Measurements from ENCODE around the gene RTEL1.
"Not testable (repeated sequence)": the region's sequence is repeated elsewhere in the genome, so short reads cannot be mapped to it uniquely, and the experiment has no call there.

RTEL1 gene

DNA sequence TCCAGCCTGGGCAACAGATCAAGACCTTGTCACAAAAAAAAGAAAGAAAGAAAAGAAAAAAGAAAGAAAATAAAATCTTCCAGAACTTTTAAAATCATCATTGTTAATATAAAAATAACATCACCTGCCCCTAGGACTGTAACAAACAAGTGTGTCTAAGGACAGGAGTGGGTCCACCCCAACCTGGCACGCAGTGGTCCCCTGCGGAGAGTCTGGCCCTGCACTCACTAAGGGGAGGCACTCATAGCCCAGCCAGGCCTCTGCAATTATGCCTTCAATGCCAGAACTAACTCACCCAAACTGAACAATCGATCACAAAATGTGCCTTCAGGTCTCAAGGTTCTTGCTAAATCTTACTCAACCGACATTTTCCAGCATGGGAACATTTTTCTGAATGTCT, 36.0 kb upstream of the RTEL1 start:
- peaks cover 6% of the 10 kb centered on the region for H3K9me3 ChIP-seq (ENCODE audit: low read length)
- no peak overlapping the region for H2AFZ ChIP-seq (ENCODE audit: low read depth, low read length)
- H3K4me1 ChIP-seq (ENCODE audit: insufficient read depth, low read length), result peaks cover 8% of the 10 kb centered on the region
- H3K36me3 ChIP-seq (ENCODE audit: insufficient read depth, low read length), result peaks cover 21% of the 10 kb centered on the region
- no peaks in the 10 kb centered on the region for H3K27me3 ChIP-seq (ENCODE audit: insufficient read depth, low read length)
- H3K4me3 ChIP-seq (ENCODE audit: low read length), result no peak overlapping the region

DNA sequence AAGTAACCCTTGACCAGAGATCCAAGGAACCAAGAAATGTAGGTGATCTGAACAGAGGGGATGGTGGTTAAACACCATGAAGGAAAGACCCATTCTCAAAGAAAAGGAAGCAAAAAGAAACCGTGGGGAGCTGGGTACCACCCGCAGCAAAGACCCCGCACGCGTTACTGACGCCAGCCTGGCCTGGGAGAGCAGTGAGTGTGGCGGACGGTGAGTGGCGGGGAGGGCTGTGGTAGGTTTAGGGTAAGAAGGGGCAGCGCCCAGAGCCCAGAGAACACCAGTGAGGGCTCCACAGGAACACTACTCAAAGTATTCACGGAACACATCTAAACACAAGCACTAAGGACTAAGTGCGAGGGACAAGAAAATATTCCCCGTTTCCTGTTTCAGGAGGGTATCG, 35.4 kb upstream of the RTEL1 start:
- Histone ChIP-seq H3K27me3 (ENCODE audit: insufficient read depth, low read length) (no peaks in the 10 kb centered on the region), H3K4me3 (ENCODE audit: low read length) (no peak overlapping the region), H3K4me1 (ENCODE audit: insufficient read depth, low read length) (peaks cover 9% of the 10 kb centered on the region), H2AFZ (ENCODE audit: low read depth, low read length) (no peak overlapping the region), H3K9me3 (ENCODE audit: low read length) (peaks cover 3% of the 10 kb centered on the region), H3K36me3 (ENCODE audit: insufficient read depth, low read length) (peaks cover 17% of the 10 kb centered on the region)

DNA sequence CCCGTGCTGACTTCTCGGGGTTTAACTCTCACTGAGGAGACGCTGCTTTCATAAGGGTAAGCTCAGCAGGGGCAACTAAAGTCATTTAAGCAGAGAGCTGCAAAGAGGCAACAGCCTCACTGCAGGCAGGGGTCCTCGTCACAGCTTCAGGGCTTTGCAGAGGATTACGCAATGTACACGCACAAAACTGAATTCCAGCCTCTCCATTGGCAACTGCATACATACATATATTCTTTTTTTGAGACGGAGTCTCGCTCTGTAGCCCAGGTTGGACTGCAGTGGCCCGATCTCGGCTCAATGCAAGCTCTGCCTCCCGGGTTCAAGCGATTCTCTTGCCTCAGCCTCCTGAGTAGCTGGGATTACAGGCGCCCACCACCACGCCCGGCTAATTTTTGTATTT, 33.6 kb upstream of the RTEL1 start:
- H3K4me1 ChIP-seq (ENCODE audit: insufficient read depth, low read length), result peaks cover 15% of the 10 kb centered on the region
- H3K4me3 ChIP-seq (ENCODE audit: low read length), result no peak overlapping the region
- peaks cover 2% of the 10 kb centered on the region for H3K36me3 ChIP-seq (ENCODE audit: insufficient read depth, low read length)
- H3K9me3 ChIP-seq (ENCODE audit: low read length), result no peaks in the 10 kb centered on the region
- H2AFZ ChIP-seq (ENCODE audit: low read depth, low read length), result no peak overlapping the region
- H3K27me3 ChIP-seq (ENCODE audit: insufficient read depth, low read length), result no peaks in the 10 kb centered on the region

DNA sequence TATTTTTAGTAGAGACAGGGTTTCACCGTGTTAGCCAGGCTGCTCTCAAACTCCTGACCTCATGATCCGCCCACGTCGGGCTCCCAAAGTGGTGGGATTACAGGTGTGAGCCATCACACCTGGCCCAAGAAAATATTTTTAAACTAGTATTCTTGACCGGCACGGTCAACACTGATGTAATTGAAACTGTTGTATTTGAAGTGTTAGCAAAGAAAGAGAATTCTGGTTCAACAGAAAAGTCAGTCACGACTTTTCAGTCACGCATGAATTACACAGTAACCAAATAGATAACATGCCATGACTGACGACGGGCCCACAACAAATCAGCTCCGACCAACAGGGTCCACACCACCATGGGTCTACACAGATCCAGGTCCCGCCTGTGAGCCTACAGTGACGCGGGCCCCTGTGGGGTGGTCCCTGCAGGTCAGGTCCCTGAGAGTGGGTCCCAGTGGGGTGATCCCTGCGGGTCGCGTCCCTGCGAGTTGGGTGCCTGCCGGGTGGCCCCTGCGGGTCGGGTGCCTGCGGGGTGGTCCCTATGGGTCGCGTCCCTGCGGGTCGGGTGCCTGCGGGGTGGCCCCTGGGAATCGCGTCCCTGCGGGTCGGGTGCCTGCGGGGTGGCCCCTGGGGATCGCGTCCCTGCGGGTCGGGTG, 32.2 kb upstream of the RTEL1 start:
- Histone ChIP-seq H3K27me3 (ENCODE audit: insufficient read depth, low read length) (no peaks in the 10 kb centered on the region), H3K36me3 (ENCODE audit: insufficient read depth, low read length) (peaks cover 2% of the 10 kb centered on the region), H3K4me1 (ENCODE audit: insufficient read depth, low read length) (peaks cover 15% of the 10 kb centered on the region), H2AFZ (ENCODE audit: low read depth, low read length) (no peak overlapping the region), H3K4me3 (ENCODE audit: low read length) (peak overlapping the region; percentile 83), H3K9me3 (ENCODE audit: low read length) (no peaks in the 10 kb centered on the region)

DNA sequence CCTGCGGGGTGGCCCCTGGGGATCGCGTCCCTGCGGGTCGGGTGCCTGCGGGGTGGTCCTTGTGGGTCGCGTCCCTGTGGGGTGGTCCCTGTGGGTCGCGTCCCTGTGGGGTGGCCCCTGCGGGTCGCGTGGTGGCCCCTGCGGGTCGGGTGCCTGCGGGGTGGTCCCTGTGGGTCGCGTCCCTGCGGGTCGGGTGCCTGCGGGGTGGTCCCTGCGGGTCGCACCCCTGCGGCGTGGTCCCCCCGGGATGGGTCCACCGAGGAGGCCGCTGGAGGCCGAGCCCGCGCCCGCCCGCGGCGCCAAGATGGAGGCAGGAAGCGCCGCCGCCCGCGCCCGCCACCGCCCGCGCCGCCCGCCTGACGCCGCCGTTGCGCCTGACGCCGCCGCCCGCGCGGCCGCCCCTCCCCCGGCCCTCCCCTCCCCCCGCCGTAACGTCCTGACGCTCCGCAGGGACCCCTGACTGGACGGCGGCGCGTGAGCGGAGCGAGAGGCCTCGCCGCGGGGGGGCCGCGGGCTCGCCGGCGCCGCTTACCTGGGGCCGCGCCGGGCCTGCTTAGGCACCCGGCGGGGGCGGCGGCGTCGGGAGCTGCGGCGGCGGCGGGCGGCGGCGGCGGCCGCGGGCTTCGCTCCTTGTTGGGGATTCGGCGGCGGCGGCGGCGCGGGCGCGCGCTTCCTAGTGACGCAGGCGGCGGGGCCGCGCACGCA, 31.5 kb upstream of the RTEL1 start, which contains the start of gene GMEB2:
GMEB2 (minus strand) TSS at position 678 of the 705 bp plus-strand sequence. CDS start 7,704 bp downstream, outside the sequence.
- Histone ChIP-seq H3K27me3 (ENCODE audit: insufficient read depth, low read length) (no peaks in the 10 kb centered on the region), H2AFZ (ENCODE audit: low read depth, low read length) (peak within 1 kb of the TSS; percentile 50), H3K4me3 (ENCODE audit: low read length) (peak within 1 kb of the TSS; percentile 83), H3K9me3 (ENCODE audit: low read length) (no peaks in the 10 kb centered on the region), H3K4me1 (ENCODE audit: insufficient read depth, low read length) (peaks cover 15% of the 10 kb centered on the region), H3K36me3 (ENCODE audit: insufficient read depth, low read length) (peaks cover 2% of the 10 kb centered on the region)

DNA sequence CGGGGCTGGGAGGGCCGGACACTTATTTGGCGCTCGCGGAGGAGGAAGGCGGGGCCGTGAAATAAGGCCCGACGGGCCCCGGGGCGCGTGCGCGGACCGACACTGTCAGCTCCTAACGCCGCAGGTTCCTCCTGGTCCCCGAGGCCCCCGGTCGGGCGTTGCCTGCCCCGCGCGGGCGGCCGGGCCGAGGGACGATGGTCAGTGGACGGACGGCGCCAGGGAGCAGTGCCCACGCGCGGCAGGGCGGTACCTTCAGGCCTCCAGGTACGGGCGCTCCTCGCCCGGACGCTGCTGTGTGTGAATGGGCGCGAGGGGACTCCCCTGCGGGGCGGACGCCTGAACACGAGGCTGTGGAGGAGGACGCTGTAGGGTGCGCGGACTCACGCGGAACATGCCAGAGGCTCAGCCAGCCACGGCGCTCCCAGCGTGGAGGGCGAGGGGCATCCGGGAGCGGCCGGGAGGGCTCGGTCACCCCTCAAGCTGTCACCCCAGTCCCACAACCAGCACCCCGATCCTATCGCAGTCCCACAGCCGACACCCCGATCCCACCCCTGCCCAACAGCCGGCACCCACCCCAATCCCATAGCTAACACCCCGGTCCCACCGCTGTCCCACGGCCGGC, 30.9 kb upstream of the RTEL1 start:
- Histone ChIP-seq H3K9me3 (ENCODE audit: low read length) (no peaks in the 10 kb centered on the region), H3K27me3 (ENCODE audit: insufficient read depth, low read length) (no peaks in the 10 kb centered on the region), H3K4me1 (ENCODE audit: insufficient read depth, low read length) (peaks cover 15% of the 10 kb centered on the region), H3K4me3 (ENCODE audit: low read length) (peak overlapping the region; percentile 83), H3K36me3 (ENCODE audit: insufficient read depth, low read length) (peaks cover 2% of the 10 kb centered on the region), H2AFZ (ENCODE audit: low read depth, low read length) (peak overlapping the region; percentile 50)

DNA sequence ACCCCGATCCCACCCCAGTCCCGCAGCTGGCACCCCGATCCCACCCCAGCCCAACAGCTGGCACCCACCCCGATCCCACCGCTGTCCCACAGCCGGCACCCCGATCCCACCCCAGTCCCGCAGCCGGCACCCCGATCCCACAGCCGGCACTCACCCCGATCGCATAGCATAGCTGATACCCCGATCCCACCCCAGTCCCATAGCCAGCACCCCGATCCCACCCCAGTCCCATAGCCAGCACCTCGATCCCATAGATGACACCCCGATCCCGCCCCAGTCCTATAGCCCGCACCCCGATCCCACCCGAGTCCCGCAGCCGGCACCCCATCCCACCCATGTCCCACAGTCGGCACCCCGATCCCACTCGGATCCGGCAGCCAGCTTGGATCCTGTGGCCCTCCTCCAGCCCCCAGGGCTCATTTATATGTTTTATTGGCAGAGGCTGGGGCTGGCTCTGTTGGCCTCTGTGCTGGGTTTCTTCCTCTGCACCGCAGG, 30.3 kb upstream of the RTEL1 start:
- Histone ChIP-seq H3K9me3 (ENCODE audit: low read length) (no peaks in the 10 kb centered on the region), H3K4me1 (ENCODE audit: insufficient read depth, low read length) (peaks cover 15% of the 10 kb centered on the region), H3K4me3 (ENCODE audit: low read length) (peak overlapping the region; percentile 83), H3K36me3 (ENCODE audit: insufficient read depth, low read length) (peaks cover 2% of the 10 kb centered on the region), H2AFZ (ENCODE audit: low read depth, low read length) (no peak overlapping the region), H3K27me3 (ENCODE audit: insufficient read depth, low read length) (no peaks in the 10 kb centered on the region)

DNA sequence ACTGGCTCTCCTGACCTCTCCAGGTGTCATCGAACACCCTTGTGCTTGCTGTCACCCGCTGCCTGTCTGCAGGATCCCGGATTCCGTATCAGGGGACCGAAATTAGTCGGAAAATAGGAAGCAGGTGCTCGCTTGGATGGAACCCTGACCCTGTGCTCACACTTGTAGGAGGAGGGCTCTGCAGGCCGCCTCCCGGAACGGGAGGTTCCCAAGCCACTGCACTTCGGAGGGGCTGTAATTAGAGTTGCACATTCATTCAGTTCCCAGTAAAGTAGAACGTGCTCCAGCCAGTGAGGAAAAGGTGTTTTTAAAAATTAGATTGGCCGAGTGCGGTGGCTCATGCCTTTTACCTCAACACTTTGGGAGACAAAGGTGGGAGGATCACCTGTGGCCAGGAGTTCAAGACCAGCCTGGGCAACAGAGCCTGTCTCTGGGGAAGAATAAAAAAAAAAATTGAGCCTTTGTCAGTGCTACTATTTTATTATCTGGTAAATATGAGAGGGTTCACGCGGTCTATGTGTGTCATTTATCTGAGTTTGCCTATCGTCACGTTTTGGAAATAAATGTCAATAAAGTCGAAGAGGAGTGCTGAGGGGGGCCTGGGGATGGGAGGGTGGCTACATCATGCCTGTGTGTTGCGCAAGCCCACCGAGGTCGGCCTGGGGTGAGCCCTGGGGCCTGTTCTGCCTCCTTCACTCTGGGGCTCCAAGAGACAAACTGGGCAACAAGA, 29.7 kb upstream of the RTEL1 start:
- peak overlapping the region; percentile 83 for H3K4me3 ChIP-seq (ENCODE audit: low read length)

DNA sequence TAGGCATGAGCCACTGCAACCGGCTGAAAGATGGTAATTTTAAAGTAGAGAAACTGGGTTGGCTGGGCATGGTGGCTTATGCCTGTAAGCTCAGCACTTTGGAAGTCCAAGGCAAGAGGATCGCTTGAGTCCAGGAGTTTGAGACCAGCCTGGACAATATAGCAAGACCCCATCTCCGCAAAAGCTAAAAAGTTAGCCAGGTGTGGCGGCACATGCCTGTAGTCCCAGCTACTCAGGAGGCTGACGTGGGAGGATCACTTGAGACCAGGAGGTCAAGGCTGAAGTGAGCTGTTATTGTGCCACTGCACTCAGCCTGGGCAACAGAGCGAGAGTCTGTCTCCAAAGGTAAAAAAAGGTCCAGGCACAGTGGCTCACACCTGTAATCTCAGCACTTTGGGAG, 27.2 kb upstream of the RTEL1 start:
- H3K36me3 ChIP-seq (ENCODE audit: insufficient read depth, low read length); H3K9me3 ChIP-seq (ENCODE audit: low read length); H3K4me1 ChIP-seq (ENCODE audit: insufficient read depth, low read length); H2AFZ ChIP-seq (ENCODE audit: low read depth, low read length); H3K4me3 ChIP-seq (ENCODE audit: low read length); H3K27me3 ChIP-seq (ENCODE audit: insufficient read depth, low read length): not testable (repeated sequence)

More for the DNA sequence above, 29.7 kb upstream of the RTEL1 start:
- peaks cover 2% of the 10 kb centered on the region for H3K36me3 ChIP-seq (ENCODE audit: insufficient read depth, low read length)
- H3K27me3 ChIP-seq (ENCODE audit: insufficient read depth, low read length), result no peaks in the 10 kb centered on the region
- peaks cover 15% of the 10 kb centered on the region for H3K4me1 ChIP-seq (ENCODE audit: insufficient read depth, low read length)
- H2AFZ ChIP-seq (ENCODE audit: low read depth, low read length), result no peak overlapping the region
- no peaks in the 10 kb centered on the region for H3K9me3 ChIP-seq (ENCODE audit: low read length)

DNA sequence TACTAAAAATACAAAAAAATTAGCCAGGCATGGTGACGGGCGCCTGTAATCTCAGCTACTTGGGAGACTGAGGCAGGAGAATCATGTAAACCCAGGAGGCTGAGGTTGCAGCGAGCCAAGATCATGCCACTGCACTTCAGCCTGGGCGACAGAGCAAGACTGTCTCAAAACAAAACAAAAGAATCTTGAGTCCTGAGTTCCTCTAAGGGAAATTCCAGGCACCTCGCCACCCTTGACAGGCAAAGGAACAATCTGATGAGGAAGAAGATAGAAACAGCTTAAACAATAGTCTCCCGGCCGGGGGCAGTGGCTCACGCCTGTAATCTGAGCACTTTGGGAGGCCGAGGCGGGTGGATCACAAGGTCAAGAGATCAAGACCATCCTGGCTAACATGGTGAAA, 26.7 kb upstream of the RTEL1 start:
- not testable (repeated sequence) for H3K27me3 ChIP-seq (ENCODE audit: insufficient read depth, low read length); H3K36me3 ChIP-seq (ENCODE audit: insufficient read depth, low read length); H3K4me1 ChIP-seq (ENCODE audit: insufficient read depth, low read length); H3K4me3 ChIP-seq (ENCODE audit: low read length); H3K9me3 ChIP-seq (ENCODE audit: low read length); H2AFZ ChIP-seq (ENCODE audit: low read depth, low read length)

DNA sequence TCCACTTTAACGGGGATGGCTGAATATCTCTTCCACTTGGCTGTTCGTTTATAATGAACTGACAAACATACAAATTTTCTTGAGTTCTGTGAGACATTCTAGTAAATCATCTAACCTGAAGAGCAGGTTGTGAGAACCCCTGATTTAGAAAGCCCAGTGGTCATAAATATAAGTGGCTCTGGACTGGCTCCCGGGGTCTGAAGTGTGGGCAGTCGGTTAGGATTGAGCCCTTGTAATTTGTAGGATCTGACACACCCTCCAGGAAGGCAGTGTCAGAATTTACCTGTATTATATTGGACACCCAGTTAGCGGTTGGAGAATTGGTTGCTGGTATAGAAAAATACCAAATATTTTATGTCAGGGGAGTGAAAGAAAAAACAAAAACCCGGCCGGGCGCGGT, 24.4 kb upstream of the RTEL1 start:
- no peaks in the 10 kb centered on the region for H3K27me3 ChIP-seq (ENCODE audit: insufficient read depth, low read length)
- H3K4me3 ChIP-seq (ENCODE audit: low read length), result no peak overlapping the region
- H3K9me3 ChIP-seq (ENCODE audit: low read length), result no peaks in the 10 kb centered on the region
- no peak overlapping the region for H2AFZ ChIP-seq (ENCODE audit: low read depth, low read length)
- H3K4me1 ChIP-seq (ENCODE audit: insufficient read depth, low read length), result peaks cover 7% of the 10 kb centered on the region
- peaks cover 2% of the 10 kb centered on the region for H3K36me3 ChIP-seq (ENCODE audit: insufficient read depth, low read length)

DNA sequence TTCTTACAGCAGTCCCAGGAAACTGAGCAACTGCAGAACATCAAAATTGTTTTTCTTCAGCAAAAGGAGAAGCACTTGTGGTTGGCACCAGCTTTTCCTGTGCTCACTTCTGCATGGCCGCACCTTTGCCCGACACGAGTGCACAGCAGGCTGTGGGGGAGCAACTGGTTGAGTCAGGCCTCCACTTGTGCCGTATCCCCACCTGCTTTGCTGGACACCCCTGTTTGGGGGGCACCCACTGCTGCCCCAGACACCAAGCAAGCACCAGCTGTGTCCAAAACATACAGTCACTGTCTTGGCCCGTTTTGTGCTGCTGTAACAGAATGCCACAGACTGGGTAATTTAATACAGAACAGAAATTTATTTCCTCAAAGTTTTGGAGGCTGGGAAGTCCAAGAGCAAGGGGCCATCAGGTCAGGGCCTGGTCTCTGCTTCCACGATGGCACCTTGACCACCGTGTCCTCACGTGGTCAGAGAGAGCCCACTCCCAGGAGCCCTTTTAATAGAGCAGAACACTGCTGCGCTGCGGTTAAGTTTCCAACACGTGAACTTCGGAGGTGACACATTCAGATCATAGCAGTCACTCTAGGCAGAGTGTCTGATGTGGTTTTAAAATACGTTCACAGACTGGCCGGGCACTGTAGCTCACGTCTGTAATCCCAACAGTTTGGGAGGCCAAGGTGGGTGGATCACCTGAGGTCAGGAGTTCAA, 22.5 kb upstream of the RTEL1 start:
- Histone ChIP-seq H2AFZ (ENCODE audit: low read depth, low read length) (no peak overlapping the region), H3K36me3 (ENCODE audit: insufficient read depth, low read length) (peaks cover 4% of the 10 kb centered on the region), H3K9me3 (ENCODE audit: low read length) (no peaks in the 10 kb centered on the region), H3K4me1 (ENCODE audit: insufficient read depth, low read length) (peaks cover 7% of the 10 kb centered on the region), H3K27me3 (ENCODE audit: insufficient read depth, low read length) (no peaks in the 10 kb centered on the region), H3K4me3 (ENCODE audit: low read length) (no peak overlapping the region)
